22Rv1 (cell line): Measurements from ENCODE around the gene DKK2.

ENCODE experiments used
- ZFX ChIP-seq: fragments of 450-650 bp; IDR thresholded peaks from 2 replicates; pipeline ENCODE4 v1.6.1; 2017; ENCODE audit warnings: antibody characterized with exemption, borderline replicate concordance
- TF ChIP-seq, protein P1 (sequence below): fragments of 450-650 bp; IDR thresholded peaks from 2 replicates; pipeline ENCODE4 v1.5.1; 2017; ENCODE audit warnings: mild to moderate bottlenecking

DNA sequence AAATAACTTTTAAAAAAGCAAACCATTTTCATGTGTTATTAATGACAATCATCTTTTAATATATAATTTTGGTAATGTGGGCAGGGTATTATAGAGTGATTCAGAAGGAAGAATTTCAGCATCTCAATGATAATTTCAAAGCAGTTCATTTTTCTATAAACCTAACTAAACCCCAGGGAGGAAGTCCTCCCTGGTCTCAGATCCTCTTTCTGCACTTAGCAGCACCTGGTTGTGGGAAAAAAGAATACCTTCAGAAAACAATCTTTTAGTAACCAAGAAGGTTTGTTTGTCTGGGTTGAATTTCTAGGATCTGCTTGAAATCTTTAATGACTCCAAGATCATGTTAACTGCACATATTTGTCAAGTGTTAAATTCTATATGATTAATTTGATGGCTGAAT is 29.9 kb downstream of the DKK2 start:
- TF ChIP-seq, protein P1, sequence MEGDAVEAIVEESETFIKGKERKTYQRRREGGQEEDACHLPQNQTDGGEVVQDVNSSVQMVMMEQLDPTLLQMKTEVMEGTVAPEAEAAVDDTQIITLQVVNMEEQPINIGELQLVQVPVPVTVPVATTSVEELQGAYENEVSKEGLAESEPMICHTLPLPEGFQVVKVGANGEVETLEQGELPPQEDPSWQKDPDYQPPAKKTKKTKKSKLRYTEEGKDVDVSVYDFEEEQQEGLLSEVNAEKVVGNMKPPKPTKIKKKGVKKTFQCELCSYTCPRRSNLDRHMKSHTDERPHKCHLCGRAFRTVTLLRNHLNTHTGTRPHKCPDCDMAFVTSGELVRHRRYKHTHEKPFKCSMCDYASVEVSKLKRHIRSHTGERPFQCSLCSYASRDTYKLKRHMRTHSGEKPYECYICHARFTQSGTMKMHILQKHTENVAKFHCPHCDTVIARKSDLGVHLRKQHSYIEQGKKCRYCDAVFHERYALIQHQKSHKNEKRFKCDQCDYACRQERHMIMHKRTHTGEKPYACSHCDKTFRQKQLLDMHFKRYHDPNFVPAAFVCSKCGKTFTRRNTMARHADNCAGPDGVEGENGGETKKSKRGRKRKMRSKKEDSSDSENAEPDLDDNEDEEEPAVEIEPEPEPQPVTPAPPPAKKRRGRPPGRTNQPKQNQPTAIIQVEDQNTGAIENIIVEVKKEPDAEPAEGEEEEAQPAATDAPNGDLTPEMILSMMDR: no peak
- no peak for TF ChIP-seq ZFX
